Thyroid gland (tissue), 4 donors: ENCODE results near the gene ATF2.

Experiments used
- CTCF ChIP-seq, 6 experiments: fragments of 200-600 bp in 3 of 6; fragments of 450-650 bp in 3 of 6; sonication (generic) in 3 of 6; IDR thresholded peaks; one replicate each; pipeline ENCODE4 v1.5.1; 2016 to 2019; ENCODE audit warnings: antibody characterized with exemption in 6 of 6, mild to moderate bottlenecking in 2 of 6, inconsistent platforms in 1 of 6, moderate library complexity in 1 of 6
- POLR2A ChIP-seq, 2 donors: fragments of 450-650 bp; IDR thresholded peaks; one replicate each; pipeline ENCODE4 v1.6.1; 2017; ENCODE audit warnings: antibody characterized with exemption in 2 of 2, mild to moderate bottlenecking in 2 of 2, moderate library complexity in 1 of 2

DNA sequence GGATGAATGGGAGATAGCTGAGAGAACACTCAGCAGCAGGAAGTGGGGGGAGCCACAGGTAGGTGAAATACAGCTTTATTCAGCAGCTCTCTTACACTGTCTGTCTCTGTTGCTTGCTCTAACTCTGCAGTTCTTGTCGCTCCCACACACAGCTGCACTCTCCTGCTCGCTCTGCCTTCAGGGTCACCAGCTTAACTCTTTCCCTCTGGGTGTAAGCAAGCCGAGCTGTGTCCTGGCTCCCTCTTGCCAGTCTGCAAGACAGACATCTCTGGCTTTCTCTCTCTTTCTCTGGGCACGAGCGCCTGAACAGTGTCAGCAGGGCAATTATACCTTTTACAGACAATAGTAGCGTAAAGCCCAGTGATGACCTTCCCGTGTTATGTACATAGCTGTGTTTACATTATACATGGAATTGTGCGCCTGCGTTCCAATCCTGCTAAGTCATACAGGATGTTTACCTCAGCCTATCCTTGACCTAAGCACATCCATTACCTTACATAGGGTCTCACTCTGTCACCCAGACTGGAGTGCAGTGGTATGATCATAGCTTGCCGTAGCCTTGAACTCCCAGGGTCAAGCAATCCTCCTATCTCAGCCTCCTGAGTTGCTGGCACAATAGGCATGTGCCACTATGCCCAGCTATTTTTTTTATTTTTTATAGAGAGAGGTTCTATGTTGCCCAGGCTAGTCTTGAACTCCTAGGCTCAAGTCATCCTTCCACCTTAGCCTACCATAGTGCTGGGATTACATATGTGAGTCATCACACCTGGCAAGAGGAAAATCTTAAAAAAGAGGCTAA is 105.0 kb downstream of the ATF2 start:
- TF ChIP-seq CTCF (IDR thresholded peaks at IDR 0.05) (no peak), POLR2A (IDR thresholded peaks at IDR 0.05) (no peak)
